GM13976 (cell line): Measurements from ENCODE around the gene KRTAP4-5.
"Not testable (repeated sequence)": the region's sequence is repeated elsewhere in the genome, so short reads cannot be mapped to it uniquely, and the experiment has no call there.

Experiments
- DNase-seq: peaks from one replicate; pipeline ENCODE4 v3.0.0; 2012; ENCODE audit warnings: low spot score
- in situ Hi-C: fragments of 300-500 bp; cut with MboI; formaldehyde crosslinking; loops from one replicate; pipeline ENCODE4 v1.12.0; 2022; ENCODE audit warnings: low sequenced_read_pairs, mixed read lengths, inconsistent platforms; ENCODE audit not compliant: unreplicated experiment
- TF ChIP-seq, protein P1 (sequence below): IDR thresholded peaks from 2 replicates; pipeline ENCODE4 v1.5.1; 2012; ENCODE audit warnings: borderline replicate concordance, mild to moderate bottlenecking; ENCODE audit not compliant: insufficient read depth; ENCODE audit errors: extremely low read depth, missing control alignments, control extremely low read depth

KRTAP4-5 gene

DNA sequence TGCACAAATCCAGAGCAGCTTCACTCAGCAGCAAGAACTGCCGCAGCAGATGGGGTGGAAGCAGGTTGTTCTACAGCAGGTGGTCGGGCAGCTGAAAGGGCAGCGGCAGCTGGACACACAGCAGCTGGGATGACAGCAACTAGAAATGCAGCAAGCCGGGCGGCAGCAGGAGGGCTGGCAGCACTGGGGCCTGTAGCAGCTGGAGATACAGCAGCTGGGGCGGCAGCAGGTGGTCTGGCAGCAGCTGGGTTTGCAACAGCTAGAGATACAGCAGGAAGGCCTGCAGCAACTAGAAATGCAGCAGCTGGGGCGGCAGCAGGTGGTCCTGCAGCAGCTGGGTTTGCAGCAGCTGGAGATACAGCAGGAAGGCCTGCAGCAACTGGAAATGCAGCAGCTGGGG, 17.9 kb upstream of the KRTAP4-5 start:
- TF ChIP-seq, protein P1, sequence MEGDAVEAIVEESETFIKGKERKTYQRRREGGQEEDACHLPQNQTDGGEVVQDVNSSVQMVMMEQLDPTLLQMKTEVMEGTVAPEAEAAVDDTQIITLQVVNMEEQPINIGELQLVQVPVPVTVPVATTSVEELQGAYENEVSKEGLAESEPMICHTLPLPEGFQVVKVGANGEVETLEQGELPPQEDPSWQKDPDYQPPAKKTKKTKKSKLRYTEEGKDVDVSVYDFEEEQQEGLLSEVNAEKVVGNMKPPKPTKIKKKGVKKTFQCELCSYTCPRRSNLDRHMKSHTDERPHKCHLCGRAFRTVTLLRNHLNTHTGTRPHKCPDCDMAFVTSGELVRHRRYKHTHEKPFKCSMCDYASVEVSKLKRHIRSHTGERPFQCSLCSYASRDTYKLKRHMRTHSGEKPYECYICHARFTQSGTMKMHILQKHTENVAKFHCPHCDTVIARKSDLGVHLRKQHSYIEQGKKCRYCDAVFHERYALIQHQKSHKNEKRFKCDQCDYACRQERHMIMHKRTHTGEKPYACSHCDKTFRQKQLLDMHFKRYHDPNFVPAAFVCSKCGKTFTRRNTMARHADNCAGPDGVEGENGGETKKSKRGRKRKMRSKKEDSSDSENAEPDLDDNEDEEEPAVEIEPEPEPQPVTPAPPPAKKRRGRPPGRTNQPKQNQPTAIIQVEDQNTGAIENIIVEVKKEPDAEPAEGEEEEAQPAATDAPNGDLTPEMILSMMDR, result no peak
- DNase-seq, result no peak
- in situ Hi-C loops, result no loop called here

DNA sequence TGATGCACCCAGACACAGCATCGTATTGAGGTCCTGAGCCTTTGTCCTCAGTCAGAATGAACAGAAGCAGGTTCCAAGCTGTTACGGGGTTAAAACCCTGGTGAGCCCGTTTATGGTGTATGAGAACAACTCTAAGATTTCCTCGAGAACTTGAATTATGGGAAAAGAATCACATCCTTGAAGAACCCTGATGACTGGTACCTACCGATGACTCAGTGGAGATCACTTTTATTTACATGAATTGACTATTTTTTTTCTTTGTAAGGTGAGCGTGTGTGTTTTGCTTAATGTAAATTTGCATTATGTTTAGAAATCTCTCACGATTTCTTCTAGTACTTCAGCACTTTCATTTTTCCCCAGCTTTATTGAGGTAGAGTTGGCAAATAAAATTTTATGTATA, 14.2 kb upstream of the KRTAP4-5 start:
- in situ Hi-C loops, result no loop called here
- DNase-seq, result no peak
- TF ChIP-seq, protein P1, result no peak

DNA sequence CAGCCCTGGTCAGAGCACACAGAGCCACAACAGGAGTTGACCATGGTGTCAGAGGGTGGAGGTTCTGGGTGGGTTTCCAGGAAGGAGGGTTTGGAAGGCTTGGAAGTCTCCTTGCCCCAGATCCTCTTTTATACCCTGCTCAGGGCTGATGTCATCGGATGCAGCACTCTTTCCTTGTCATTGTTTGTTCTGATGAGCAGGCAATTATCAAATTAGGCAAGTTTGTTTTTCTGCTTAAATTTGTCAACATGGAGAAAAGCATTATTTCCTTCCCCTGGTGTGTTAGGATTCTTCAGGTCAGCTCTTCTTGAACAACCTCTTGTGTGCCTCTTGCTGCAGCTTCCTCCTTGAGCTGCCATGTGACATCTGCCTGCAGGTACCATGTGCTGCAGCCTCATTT, 11.0 kb upstream of the KRTAP4-5 start, which contains the start of gene KRTAP4-4:
Gene KRTAP4-4 (minus strand): TSS at position 101 of the 400 bp plus-strand sequence. CDS start 57 bp downstream, at position 44.
- DNase-seq, result no peak
- TF ChIP-seq, protein P1, result no peak
- in situ Hi-C loops, result no loop called here

DNA sequence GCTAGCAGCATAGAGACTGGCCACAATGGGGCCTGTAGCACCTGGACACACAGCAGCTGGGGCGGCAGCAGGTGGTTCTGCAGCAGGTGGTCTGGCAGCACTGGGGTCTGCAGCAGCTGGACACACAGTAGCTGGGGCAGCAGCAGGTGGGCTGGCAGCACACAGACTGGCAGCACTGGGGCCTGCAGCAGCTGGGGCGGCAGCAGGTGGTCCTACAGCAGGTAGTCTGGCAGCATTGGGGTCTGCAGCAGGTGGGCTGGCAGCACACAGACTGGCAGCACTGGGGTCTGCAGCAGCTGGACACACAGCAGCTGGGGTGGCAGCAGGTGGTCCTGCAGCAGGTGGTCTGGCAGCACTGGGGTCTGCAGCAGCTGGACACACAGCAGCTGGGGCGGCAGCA, 10.6 kb upstream of the KRTAP4-5 start:
- in situ Hi-C loops, DNase-seq: not testable (repeated sequence)

DNA sequence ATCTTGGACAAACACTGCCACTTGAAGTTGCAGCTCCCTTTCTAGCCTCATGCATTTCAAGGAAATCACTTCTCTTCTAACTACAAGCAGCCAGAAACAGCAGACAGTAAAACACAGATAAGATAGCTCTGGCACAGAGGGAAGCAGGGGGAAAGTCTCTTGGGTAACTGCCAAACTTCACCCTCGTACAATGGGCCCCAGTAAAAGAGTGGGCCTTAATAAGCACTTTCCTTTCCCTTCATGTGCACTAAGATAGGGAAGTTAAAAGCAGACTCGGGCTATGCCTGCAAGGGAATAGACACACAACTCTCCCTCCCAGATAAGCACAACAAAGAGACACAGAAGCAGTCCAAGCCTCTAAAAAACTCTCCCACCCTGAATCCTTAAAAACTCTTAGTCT, 4.2 kb upstream of the KRTAP4-5 start:
- DNase-seq, result no peak
- in situ Hi-C loops, result no loop called here
- TF ChIP-seq, protein P1, result no peak

DNA sequence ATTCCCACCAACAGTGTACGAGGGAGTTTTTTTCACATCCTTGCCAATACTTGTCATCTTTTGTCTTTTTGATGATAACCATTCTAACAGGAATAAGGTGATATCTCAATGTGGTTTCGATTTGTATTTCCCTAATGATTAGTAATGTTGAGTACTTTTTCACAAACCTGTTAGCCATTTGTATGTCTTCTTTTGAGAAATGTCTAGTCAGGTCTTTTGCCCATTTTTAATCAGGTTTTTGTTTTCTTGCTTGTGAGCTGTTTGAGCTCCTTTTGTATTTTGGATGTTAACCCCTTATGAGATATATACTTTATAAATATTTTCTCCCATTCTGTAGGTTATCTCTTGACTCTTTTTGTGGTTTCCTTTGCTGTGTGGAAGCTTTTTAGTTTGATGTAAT, 1.9 kb upstream of the KRTAP4-5 start:
- TF ChIP-seq, protein P1, result no peak
- in situ Hi-C loops, result no loop called here
- DNase-seq, result no peak

DNA sequence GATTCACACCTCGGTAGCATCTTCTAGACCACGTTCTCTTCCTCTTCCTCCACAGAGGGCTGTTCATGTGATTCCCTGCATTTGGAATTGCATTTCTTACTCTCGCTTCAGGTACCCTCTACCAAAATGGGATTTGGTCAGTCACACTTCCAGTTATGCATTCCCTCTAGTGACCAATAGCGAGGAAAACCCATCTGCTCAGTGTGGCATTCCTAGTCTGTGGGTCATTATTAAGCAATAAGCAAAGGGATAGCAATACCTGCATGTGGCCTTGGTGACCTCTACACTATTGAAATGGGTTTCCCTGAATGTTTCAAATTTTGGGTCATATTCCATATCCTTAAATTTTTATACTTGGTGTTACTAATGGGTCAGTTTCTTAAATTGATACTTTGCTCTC, 401 bp upstream of the KRTAP4-5 start:
- TF ChIP-seq, protein P1, result no peak
- no peak for DNase-seq
- in situ Hi-C loops, result no loop called here

DNA sequence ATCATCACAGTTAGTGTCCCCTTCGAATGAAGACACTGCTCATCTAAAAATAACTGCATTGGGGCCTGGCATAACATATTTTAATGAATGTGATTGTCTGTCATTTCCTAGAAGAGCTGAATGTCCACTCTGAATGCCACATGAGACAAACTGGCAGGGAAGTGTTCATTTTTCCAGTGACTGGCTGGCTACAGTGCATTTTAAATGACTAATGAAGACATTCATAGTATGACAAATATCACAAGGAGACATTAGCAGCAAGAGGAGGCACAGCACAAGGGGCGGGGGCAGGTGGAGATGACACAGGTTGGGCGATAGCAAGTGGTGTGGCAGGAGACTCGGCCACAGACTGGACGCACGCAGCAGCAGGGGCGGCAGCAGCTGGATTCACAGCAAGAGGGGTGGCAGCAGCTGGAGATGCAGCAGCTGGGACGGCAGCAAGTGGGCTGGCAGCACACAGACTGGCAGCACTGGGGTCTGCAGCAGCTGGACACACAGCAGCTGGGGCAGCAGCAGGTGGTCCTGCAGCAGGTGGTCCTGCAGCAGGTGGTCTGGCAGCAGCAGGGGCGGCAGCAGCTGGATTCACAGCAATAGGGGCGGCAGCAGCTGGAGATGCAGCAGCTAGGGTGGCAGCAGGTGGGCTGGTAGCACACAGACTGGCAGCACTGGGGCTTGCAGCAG, 514 bp downstream of the KRTAP4-5 start:
- in situ Hi-C loops, DNase-seq: not testable (repeated sequence)
